CD4-positive, alpha-beta T cell (primary cell): ENCODE data around the gene CDK14. TPM values are rescaled to one million over a fixed set of nuclear protein-coding genes. Genes with fewer than 3 reads are reported as not detected.
"Not testable (repeated sequence)": the region's sequence is repeated elsewhere in the genome, so short reads cannot be mapped to it uniquely, and the experiment has no call there.

Experiments used
- ATAC-seq: fragments of 200-7000 bp; cut with Tn5 transposase; one replicate; pipeline ENCODE4 v1.10.0; 2022; ENCODE audit warnings: mild to moderate bottlenecking; ENCODE audit not compliant: poor library complexity
- CTCF ChIA-PET: fragments of 350-600 bp; sonication (Branson Sonifier 250); formaldehyde crosslinking; loops from one replicate; lab custom pipeline; 2021; ENCODE audit warnings: antibody characterized with exemption, inconsistent platforms; lab: Charles Lee
- POLR2A ChIA-PET: fragments of 350-600 bp; sonication (Branson Sonifier 250); formaldehyde crosslinking; loops from one replicate; lab custom pipeline; 2021; ENCODE audit warnings: antibody characterized with exemption, inconsistent platforms; lab: Charles Lee
- DNase-seq, 14 experiments: peaks; one replicate each; pipeline ENCODE4 v3.0.0-alpha.2; 2013 to 2020; ENCODE audit warnings: mixed read lengths in 2 of 14
- H3K27ac ChIP-seq, 2 donors: one replicate each; pipeline versions ENCODE4 v1.5.1 to v1.7.0; 2013; ENCODE audit warnings: low read length in 2 of 2, low read depth in 1 of 2, mild to moderate bottlenecking in 1 of 2
- H3K27me3 ChIP-seq, 2 experiments: 1 replicate in 1 of 2; 2 replicates in 1 of 2; pipeline versions ENCODE4 v1.6.1 to v1.7.0; 2013; ENCODE audit warnings: low read length in 2 of 2, control low read depth in 1 of 2, mild to moderate bottlenecking in 1 of 2, moderate library complexity in 1 of 2; ENCODE audit not compliant: insufficient read depth in 2 of 2, control insufficient read depth in 1 of 2
- H3K36me3 ChIP-seq: one replicate; pipeline ENCODE4 v1.6.1; 2013; ENCODE audit warnings: low read length, control low read depth; ENCODE audit not compliant: insufficient read depth
- H3K4me1 ChIP-seq: one replicate; pipeline ENCODE4 v1.6.1; 2013; ENCODE audit warnings: low read length, control low read depth; ENCODE audit not compliant: insufficient read depth
- H3K4me3 ChIP-seq: one replicate; pipeline ENCODE4 v1.5.1; 2013; ENCODE audit warnings: mild to moderate bottlenecking, low read length, moderate library complexity
- H3K9me3 ChIP-seq, 2 experiments: 1 replicate in 1 of 2; 2 replicates in 1 of 2; pipeline versions ENCODE4 v1.6.1 to v1.7.0; 2013; ENCODE audit warnings: low read length in 2 of 2, mild to moderate bottlenecking in 2 of 2, control low read depth in 1 of 2, moderate library complexity in 1 of 2; ENCODE audit not compliant: control insufficient read depth in 1 of 2, insufficient read depth in 1 of 2
- H3K27ac Mint-ChIP-seq: one replicate; pipeline ENCODE4 v1.8.0; 2020; ENCODE audit warnings: mixed read lengths
- H3K27me3 Mint-ChIP-seq: one replicate; pipeline ENCODE4 v1.8.0; 2021; ENCODE audit warnings: mixed read lengths
- H3K36me3 Mint-ChIP-seq: one replicate; pipeline ENCODE4 v1.8.0; 2021; ENCODE audit warnings: low read depth, mixed read lengths
- H3K4me1 Mint-ChIP-seq: one replicate; pipeline ENCODE4 v1.8.0; 2021; ENCODE audit warnings: low read depth, mixed read lengths
- H3K4me3 Mint-ChIP-seq: one replicate; pipeline ENCODE4 v1.8.0; 2020; ENCODE audit warnings: mild to moderate bottlenecking, mixed read lengths
- H3K9me3 Mint-ChIP-seq: one replicate; pipeline ENCODE4 v1.8.0; 2020; ENCODE audit warnings: mixed read lengths
- CTCF ChIP-seq: fragments of 200-600 bp; IDR thresholded peaks from one replicate; pipeline ENCODE4 v1.8.0; 2022; ENCODE audit warnings: antibody characterized with exemption, mild to moderate bottlenecking
- intact Hi-C, 2 experiments: fragments of 100-400 bp; cut with DNase I in 1 of 2; cut with micrococcal nuclease in 1 of 2; formaldehyde crosslinking; loops; one replicate each; pipeline versions ENCODE4 v1.15.1 to v1.9.0; 2023 to 2025; cut with DNase I, micrococcal nuclease
- total RNA-seq, 174 experiments: library from RNA in 2 of 174; stranded (reverse) in 2 of 174; gene quantifications; one replicate each; pipeline ENCODE4 v1.2.3 and lab custom pipeline; 2021 to 2026

CDK14 gene
- total RNA-seq, 2 experiments from 2014 or later = 0.45 to 0.47 TPM

GRCh38 chr7:90769036-90769435, 172.9 kb downstream of the CDK14 start:
- H3K27ac ChIP-seq = no peak overlapping the region
- H3K27me3 ChIP-seq = no peaks in the 10 kb centered on the region
- no peak overlapping the region for H3K4me3 Mint-ChIP-seq
- H3K27ac Mint-ChIP-seq = no peak overlapping the region
- POLR2A ChIA-PET = interaction anchor here (0.6 kb wide), 1 partner anchor 80 kb away, joined by 3 read pairs; no protein-coding TSS in a partner anchor
- no peaks in the 10 kb centered on the region for H3K4me1 ChIP-seq
- H3K36me3 ChIP-seq = no peaks in the 10 kb centered on the region
- H3K4me1 Mint-ChIP-seq = no peaks in the 10 kb centered on the region
- CTCF ChIA-PET = no interaction called here
- ATAC-seq (no peak), DNase-seq (no peak)
- H3K27me3 Mint-ChIP-seq = no peaks in the 10 kb centered on the region
- peaks cover 2% of the 10 kb centered on the region for H3K9me3 Mint-ChIP-seq
- peaks cover 0 to 4% of the 10 kb centered on the region in 2 experiments for H3K9me3 ChIP-seq
- no peak for TF ChIP-seq CTCF
- no peak overlapping the region for H3K4me3 ChIP-seq
- H3K36me3 Mint-ChIP-seq = no peaks in the 10 kb centered on the region
- intact Hi-C loops = no loop called here

GRCh38 chr7:90769566-90769965, 173.4 kb downstream of the CDK14 start:
- H3K4me3 ChIP-seq, intact Hi-C loops, CTCF ChIA-PET: not testable (repeated sequence)

GRCh38 chr7:90771281-90771680, 175.2 kb downstream of the CDK14 start:
- Histone ChIP-seq H3K27ac (no peak overlapping the region), H3K4me1 (no peaks in the 10 kb centered on the region), H3K36me3 (no peaks in the 10 kb centered on the region), H3K9me3 (peaks cover 0 to 4% of the 10 kb centered on the region in 2 experiments), H3K4me3 (no peak overlapping the region), H3K27me3 (no peaks in the 10 kb centered on the region)
- CTCF ChIA-PET = no interaction called here
- Mint-ChIP-seq H3K27ac (no peak overlapping the region), H3K36me3 (no peaks in the 10 kb centered on the region), H3K9me3 (peaks cover 2% of the 10 kb centered on the region), H3K4me3 (no peak overlapping the region), H3K4me1 (no peaks in the 10 kb centered on the region), H3K27me3 (no peaks in the 10 kb centered on the region)
- no peak for ATAC-seq
- TF ChIP-seq CTCF = no peak
- DNase-seq = no peak
- intact Hi-C loops = no loop called here
- POLR2A ChIA-PET = no interaction called here

More at GRCh38 chr7:90769566-90769965, 173.4 kb downstream of the CDK14 start:
- not testable (repeated sequence) for H3K9me3 Mint-ChIP-seq, H3K36me3 ChIP-seq, H3K27me3 Mint-ChIP-seq, H3K4me1 Mint-ChIP-seq, H3K27ac Mint-ChIP-seq, H3K27ac ChIP-seq, DNase-seq, H3K36me3 Mint-ChIP-seq, H3K4me3 Mint-ChIP-seq, H3K4me1 ChIP-seq, ATAC-seq, H3K27me3 ChIP-seq, H3K9me3 ChIP-seq
- POLR2A ChIA-PET = interaction anchor here (0.6 kb wide), 1 partner anchor 81 kb away, joined by 3 read pairs; no protein-coding TSS in a partner anchor

- H3K27ac ChIP-seq = no peak overlapping the region
- H3K4me3 ChIP-seq = no peak overlapping the region
- DNase-seq (no peak), ATAC-seq (no peak)
- no peaks in the 10 kb centered on the region for H3K27me3 ChIP-seq
- Mint-ChIP-seq H3K27ac (no peak overlapping the region), H3K36me3 (no peaks in the 10 kb centered on the region), H3K27me3 (no peaks in the 10 kb centered on the region), H3K4me3 (no peak overlapping the region), H3K9me3 (peaks cover 2% of the 10 kb centered on the region), H3K4me1 (no peaks in the 10 kb centered on the region)
- intact Hi-C loops = no loop called here
- H3K36me3 ChIP-seq = no peaks in the 10 kb centered on the region
- TF ChIP-seq CTCF = no peak
- peaks cover 0 to 4% of the 10 kb centered on the region in 2 experiments for H3K9me3 ChIP-seq
- no peaks in the 10 kb centered on the region for H3K4me1 ChIP-seq
- ChIA-PET POLR2A (no interaction called here), CTCF (no interaction called here)
Measured at GRCh38 chr7:90772410-90772809, 176.3 kb downstream of the CDK14 start.
